NCI-H2029 treated with DMSO at 0.1 percent for 48 hours (cell line): Measurements from ENCODE around the gene OTUD5.

Experiments
- DNase-seq: peaks from one replicate; lab custom pipeline; 2025; lab: John Stamatoyannopoulos, UW

Gene OTUD5

DNA sequence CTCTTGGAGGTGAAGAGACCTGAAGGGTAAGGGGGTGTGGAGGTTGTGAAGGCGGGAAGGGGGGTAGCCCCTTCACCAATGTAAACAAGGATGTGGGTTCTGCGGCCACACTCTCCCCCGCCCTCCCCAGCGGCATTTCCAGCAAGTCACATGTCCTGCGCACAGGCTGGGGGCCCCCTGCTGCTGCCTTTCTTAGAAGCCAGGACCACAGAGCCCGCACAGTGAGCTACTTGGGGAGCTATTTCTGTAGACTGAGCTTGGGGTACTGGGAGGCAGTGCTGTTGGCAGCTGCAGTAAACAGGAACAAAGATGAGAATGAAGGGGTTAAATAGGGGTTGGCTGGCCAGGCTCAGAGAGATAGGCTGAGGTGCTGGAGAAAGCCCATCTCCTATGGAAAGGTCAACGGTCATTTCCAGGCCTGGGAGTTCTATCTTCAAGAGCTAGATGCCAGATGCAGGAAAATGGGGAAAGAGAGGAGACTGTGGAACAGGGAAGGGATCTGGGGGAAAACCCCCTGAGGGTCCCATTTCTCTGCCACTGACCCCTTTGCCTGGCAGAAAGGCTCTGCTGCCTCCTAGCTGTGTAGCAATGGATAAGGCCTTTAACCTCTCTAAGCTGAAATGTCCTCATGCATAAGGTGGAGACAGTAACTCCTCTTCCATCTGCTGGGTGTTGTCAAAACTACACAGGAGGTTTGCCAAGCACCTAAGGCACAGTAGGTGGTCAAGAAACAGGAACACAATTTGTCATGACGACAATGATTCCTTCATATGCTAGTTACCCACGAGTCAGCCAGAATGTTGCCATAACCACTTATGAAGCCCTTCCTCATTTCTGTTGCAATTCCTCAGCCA, 20.1 kb downstream of the OTUD5 start:
- DNase-seq: no peak

DNA sequence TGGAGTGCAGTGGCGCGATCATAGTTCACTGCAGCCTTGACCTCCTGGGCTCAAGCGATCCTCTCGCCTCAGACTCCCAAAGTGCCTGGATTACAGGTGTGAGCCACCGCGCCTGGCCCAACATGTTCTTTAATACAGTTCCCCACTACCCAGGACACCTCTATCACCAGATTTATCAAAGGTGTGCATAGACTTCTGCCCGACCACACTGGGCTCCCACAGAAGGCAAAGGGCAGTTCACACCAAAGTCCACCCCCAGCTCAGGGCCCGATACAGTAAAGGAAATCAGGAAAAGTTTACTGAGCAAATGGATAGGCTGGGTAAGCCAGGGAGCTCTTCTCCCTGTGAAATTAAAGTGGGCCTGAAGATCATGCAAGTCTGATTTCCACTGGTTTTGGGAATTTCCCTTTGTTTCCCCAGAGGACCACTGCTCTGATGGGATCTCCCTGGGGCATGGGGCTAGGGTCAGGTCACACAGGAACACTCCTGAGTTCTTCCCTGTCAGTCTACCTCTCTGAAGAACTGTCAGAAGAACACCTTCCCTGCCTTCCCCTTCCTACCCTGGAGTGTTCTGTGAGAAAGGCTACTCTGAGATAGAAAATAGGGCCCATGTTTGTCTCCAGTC, 20.9 kb downstream of the OTUD5 start:
- no peak for DNase-seq

DNA sequence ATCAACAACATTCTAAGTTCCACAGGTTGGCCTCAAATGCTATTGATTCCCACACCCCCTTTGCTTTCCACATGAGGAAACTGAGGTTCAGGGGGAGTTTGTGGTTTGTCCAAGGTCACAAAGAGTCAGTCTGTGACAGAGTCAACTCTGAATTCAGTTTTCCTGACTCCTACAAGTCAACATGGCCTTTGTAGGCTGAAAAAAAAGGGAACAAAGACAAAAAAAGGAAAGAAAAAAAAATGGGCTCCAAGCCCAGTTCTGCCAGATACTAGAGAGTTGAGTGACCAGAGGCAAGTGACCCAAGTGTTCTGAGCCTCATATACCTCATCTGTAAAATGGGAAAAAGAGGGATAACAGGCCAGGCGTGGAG, 22.1 kb downstream of the OTUD5 start:
- DNase-seq: no peak

DNA sequence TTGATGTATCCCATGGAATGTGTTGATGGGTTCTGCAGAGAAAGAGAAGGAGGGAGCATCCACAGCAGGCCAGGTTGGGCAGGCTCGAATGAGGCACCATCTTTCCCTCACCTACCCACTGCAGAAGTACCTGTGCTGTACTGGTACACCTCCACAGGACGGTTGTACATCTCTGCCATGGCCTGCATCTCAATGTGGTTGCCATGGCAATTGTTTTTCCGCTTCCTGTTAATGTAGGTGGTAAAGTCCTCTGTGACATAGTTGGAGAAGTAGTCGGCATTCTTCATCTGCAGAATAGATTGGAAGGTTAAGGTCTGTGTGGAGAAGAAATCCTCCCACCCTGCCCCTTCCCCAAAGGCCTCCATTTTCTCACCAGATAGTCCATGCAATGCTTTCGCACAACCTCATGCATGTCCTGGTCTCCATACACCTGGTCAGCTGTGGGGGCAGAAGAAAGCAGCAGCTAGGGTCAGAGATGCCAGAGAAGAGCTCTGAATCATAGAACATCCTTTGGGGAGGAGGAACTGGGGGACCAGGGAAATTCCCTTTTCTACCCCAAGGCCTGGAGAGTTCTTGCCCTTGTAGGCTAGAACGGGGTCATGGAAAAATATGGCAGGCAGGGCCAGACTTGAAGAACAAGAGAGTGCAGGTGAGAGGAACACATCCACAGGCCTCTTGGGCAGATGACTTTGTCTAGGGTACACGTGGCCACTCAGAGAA, 22.7 kb downstream of the OTUD5 start:
- no peak for DNase-seq

DNA sequence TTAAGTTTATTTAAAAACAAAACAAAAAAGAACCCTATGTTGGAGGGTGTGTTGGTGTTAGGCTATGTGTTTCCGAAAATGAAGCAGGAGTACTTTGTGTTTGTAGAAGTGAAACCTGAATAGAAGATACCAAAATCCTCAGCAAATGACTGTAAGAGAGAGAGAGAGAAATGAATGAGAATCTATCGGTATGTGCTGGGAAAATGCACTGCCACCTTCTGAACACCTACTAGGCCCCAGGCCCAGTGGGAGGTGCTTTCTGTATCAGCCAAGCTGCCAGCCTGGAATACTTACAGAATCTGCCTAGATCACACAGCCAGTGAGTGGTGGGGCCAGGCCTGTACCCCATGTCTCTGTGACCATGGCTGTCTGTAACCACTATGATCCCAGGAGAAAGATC, 23.6 kb downstream of the OTUD5 start:
- no peak for DNase-seq

DNA sequence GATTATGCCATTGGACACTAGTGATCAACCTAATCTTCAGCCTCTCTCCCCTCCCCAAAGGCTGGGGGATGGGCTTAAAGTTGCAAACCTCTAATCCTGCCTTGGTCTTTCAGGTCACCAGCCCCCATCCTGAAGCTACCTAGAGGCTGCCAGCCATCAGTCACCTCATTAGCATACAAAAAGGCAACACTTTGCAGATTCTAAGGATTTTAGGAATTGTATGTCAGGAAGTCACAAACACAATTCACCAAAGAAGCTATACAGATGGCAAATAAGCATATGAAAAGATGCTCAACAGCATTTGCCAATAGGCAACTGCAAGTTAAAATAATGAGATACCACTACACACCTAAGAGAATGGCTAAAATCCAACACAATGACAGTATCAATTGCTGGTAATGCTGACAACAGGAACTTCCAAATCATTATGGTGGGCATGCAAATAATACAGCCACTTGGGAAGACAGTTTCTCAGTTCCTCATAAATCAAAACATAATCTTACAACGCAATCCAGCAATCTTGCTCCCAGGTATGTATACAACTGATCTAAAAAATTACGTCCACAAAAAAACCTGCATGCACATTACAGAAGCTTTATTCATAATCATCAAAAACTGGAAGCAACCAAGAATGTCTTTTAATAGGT, 29.5 kb downstream of the OTUD5 start:
- no peak for DNase-seq

DNA sequence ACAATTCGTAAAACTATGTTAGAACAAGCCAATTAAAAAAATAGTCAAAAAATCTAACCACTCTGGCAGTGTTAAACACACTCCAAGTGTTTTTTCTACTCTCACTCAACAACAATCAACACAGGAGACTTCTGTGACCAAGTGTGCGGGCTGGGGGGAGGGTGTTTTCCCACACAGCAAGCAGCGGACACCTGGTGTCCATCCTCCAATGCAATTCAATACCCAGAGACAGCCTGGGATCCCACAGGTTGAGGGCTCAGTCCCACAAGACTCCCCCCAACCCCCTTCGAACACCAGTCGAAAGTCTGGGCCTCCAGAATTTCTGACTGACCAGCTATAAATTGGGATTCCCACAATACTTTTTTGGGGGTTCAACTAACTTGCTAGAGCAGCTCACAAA, 30.3 kb downstream of the OTUD5 start:
- no peak for DNase-seq

DNA sequence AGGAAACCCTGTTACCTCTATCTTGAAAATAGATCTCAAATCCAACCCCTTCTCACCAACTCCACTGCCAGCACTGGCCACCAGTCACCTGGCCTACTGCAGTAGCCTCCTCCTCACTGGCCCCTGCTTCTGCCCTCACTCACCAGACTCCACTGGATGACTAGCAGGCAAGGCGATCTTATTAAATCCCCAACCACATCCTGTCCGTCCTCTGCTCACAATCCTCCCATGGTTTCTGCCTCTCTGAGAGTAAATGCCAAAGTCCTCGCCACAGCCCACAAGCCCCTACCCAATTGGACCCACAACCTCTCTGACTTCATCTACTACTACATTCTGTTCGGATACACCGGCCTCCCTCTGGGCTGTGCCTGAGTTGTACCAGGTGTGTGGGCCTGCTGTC, 33.1 kb downstream of the OTUD5 start:
- DNase-seq: no peak

DNA sequence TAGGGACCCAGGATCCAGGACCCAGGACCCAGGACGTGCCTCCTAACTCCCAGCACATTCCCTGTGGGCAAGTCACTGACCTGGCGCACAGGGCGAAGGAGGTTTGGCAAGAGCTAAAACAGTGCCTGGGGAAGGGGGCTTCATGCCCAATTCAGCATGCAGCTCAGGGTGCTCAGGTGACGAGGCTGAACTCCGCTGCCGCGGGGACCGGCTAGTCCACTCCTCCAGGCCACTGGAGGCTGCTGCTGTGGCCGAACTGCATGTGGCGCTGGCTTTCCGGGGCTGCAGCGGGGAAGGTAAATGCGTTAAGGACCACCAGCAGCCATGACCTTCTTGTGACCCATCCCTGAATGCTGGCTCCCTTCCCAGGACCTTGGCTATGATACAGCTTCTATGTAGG, 33.6 kb downstream of the OTUD5 start:
- DNase-seq: no peak

DNA sequence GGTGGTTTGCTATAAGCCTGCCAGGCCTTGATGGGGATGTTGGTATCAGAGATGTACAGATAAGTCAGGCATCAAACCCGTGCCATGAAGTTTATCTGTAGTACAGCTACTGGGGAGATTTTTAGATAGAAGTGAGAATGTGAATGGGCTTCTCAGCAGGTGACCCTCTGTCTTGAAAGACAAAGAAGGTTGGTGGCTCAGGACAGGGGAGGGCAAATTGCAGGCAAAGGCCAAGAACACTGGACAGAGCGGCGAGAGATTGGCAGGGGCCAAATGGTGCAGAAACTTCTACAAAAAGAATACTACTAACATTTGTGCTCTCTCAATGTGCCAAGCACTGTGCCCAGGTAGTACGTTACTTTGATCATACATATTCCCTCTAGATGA, 36.7 kb downstream of the OTUD5 start:
- no peak for DNase-seq

DNA sequence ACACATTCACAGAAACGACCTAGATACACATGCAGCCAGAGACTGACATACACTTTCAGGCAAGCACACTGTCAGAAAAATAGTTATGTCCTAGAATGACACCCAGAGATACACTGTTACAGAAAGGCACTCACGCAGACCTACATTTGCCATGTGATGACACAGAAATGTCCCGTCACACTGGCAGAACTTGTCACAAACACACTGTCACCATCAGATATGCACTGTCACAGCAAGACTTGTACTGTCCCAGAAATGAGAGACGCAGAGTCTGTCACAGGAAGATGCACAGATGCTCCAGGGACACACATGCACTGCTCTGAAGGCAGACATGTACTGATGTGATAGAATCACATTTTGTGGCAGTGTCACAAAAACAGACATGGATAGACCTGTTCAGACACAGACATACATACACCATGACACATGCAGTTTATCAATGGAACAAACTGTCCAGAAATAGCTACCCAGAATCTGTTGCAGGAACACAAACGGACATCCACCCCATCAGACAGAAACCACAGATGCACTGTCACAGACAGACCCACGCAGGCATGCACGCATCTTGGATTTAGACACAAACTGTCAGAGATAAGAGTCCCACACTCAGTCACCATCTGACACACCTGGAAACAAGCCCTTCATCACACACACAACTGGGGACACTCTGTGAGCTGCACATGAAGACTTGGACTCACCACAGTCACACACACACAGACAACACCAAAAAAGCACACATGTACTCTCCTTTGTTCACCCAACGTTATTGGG, 37.3 kb downstream of the OTUD5 start:
- DNase-seq: no peak

DNA sequence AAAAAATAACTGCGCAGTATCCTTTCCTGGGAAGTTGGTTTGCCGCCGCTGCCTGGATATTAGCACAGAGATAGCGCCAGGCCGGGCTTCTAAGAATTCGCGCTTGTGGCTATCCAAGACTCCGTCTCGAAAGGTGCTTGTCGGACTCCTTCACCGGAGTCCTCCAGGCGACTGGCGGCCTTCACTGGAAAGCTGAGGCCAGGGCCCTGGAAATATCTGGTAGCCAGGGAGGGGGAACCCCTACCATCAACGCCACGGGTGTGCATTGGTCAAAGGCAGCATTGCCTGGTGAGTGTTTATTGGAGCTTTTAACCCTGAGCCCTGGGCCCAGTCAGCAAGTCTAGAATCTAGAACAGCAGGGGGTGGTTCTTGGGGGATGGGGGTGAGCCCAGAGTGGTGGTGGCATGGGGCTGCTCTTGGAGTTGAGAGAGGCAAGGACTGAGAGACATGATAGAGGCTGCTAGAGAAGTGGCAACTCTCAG, 38.0 kb downstream of the OTUD5 start:
- DNase-seq: no peak

DNA sequence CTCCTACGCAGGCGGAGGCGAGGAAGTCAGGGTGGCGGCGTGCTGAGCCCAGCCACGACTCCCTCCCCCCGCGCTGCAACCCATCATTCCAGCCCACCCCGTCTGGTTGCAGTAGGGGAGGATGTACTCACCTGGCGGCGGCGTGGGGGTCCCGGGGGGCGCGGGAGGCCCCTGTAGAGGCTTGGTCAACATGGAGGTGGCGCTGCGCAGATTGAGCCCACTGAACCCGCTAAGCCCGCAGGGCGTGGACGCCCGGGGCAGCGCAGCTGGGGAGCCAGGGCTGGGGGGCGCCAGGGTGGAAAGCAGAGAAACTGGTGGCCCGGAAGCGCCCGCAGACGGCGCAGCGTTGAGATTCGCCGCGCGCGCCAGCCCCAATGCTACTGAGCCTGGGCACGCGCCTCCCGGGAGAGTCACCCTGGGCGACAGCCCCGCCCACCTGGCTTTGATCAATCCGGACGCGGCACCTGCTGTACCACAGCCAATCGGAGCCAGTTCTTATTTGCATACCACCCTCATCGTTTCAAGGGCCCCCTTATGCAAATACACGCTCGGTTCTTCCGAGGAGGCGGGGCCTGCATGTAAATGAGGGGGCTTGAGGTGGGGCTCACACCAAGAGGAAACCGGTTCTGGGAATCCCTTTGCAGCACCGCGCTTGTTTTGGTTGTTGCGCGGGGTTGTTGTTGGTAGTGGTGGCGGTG, 38.6 kb downstream of the OTUD5 start, which contains the start of gene PIM2:
PIM2 (minus strand) TSS at position 382 of the 698 bp plus-strand sequence; CDS start at position 192, 190 bp downstream.
- DNase-seq: peak; percentile 85

DNA sequence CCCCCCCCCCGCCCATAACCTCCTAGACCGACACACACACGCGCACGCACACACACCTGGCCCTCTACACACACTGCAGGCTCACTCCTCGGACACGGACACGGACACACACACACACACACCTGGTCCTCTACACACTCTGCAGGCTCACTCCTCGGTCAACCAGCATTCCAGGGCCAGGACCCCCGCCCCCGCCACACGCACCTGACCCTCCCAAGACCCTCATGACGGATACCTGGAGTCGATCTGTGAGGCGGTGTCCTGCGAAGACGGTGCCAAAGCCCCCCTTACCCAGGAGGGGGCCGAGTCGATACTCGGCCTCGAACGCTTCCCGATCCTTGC, 39.1 kb downstream of the OTUD5 start:
- no peak for DNase-seq

DNA sequence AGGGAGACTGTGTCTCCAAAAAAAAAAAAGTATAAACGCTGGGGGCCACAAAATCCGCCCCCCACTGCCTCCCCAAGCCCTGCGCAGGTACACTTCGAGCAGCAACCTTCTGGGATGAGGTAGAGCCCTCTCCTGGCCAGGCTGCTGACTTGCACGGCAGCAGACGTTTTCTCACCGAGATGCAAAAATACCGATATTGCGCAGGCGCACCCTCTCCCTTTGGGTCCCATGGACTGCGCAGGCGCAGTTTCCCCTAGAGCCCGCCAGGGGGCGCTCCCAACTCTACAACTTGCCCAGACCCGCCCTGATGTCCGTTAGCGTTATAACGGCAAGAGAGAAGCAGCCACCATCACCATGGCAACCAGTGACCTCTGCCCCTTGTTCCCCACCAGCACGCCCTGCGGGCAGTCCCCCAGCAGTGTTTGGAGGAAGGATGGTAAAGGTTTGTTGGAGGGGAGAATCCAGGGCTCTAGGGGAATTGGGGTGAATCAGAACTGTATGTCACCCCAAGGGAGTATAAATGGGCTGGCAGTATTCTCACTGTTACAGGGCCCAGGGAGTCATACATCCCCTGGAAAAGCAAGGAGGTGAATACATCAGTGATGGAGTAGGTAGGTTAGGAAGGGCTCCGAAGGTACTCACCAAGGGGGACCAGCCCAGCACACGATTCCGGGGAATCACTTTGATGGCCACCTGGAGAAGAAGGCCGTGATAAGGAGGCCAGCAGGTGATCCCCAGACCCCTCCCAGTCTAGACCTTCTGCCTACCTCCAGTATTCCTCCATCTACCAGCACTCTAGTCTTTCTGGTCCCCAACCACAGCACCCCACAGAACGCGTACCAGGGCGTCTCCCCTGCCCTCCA, 40.0 kb downstream of the OTUD5 start:
- DNase-seq: peak; percentile 69

DNA sequence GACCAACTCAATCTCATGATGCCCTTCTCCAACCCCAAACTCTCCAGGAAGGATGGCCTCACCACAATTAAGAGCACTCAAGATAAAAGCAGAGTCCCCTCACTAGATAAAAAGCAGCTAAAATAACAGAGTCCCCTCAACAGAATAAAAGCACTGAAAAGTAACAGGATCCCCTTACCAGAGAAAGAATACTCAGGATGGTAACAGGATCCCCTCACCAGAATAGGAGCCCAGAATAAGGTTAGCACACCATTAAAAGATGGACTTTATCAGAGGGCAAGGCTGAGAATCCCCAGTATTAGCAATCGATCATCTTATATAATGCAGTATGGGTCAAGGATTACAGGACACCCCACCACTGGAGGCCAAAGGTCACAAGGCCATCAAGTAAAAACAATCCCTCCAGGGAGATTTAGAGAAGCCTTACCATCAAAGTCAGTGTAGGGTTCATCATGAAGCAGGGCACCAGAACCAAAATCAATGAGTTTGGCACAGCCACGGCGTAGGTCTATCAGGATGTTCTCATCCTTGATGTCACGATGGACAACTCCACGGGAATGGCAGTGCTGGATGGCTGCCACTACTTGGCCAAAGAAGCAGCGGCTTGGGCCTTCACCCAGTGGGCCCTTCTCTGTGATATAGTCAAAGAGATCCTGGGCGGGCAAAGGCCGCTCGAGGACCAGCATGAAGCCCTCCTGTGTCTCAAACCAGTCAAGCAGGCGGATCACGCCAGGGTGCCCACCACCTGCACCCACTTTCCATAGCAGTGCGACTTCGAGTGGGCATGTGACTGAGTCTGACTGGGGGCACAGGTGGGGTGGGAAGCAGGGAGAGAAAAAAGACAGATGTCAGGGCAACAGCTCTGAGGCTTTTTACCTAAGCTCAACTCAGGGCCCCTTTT, 42.6 kb downstream of the OTUD5 start:
- no peak for DNase-seq

DNA sequence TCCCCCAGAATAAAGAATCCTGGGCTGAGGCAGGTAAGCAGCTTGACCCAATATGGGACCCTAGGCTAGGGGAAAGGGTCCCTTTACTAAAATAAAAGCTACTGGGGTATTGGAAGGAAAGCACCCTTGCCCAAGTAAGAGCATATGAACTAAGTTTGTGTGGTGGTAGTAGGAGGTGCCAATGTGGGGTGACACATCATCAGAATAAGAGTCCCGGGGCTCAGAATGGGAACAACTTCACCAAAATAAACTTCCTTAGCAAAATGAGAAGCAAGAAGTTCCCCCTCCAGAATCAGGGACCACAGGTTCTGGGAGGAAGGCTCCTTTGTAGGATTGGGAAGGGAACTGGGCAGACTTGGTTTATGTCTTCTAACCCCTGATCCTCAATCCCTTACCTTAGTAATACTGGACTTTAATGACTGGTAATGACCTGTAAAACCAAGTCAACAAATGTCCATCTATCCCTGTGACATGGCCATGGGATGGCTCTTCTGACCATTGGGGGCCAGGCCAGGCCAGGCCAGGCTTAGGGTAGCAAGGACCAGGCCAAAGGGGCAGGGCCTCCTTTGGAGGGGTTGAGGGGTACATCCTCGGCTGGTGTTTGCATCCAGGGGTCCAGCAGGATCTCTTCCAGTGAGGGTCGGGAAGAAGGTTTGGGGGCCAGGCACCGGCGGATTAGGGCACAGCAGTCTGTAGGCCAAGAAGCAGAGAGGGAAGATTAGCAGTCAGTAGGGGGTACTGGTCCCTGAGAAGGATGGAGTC, 43.6 kb downstream of the OTUD5 start:
- DNase-seq: no peak
